ENCODE measurements around the gene ENTPD2. TPM values are rescaled to one million over a fixed set of nuclear protein-coding genes. Genes with fewer than 3 reads are reported as not detected.

The ENTPD2 gene
- total and polyA plus RNA-seq, 2 donors (not counting 1 experiment from before 2014, with no cell fraction given) = not detected

GRCh38 chr9:137026384-137026783 is 27.5 kb downstream of the ENTPD2 start:
- H3K79me2 ChIP-seq (ENCODE audit: control insufficient read depth, insufficient read depth, low read length) = peaks cover 6% of the 10 kb centered on the region
- peak overlapping the region; percentile 14 for H3K4me2 ChIP-seq (replicated peaks; ENCODE audit: low read depth, low read length, poor library complexity, severe bottlenecking)
- ATAC-seq (ENCODE audit: low read depth) (no peak), DNase-seq (no peak)
- no peak overlapping the region for H3K9ac ChIP-seq (ENCODE audit: low read length)
- Mint-ChIP-seq H3K27ac (peak overlapping the region; percentile 56), H3K9me3 (ENCODE audit: insufficient read depth) (no peaks in the 10 kb centered on the region), H3K4me3 (peak overlapping the region; percentile 41), H3K4me1 (peaks cover 42% of the 10 kb centered on the region), H3K27me3 (no peaks in the 10 kb centered on the region)
- WGBS (ENCODE audit: insufficient coverage) = 89% methylated on average over 2 of the region's 2 CpGs
- H3K36me3 ChIP-seq (replicated peaks in 1 of 2; ENCODE audit: control extremely low read depth in 1 of 2, control insufficient read depth in 1 of 2, extremely low read depth in 1 of 2, insufficient read depth in 2 of 2, low read length in 1 of 2) = no peaks in the 10 kb centered on the region
- POLR2A ChIA-PET = interaction anchor here (0.6 to 1.1 kb wide), 2 partner anchors 31 to 32 kb away, joined by 3 to 4 read pairs; no protein-coding TSS in a partner anchor
- H3K4me1 ChIP-seq (ENCODE audit: control insufficient read depth in 2 of 2, insufficient read depth in 2 of 2, low read length in 2 of 2) = peaks cover 34 to 50% of the 10 kb centered on the region in 2 donors
- CTCF ChIA-PET = interaction anchor here (1.0 to 5.9 kb wide), 15 partner anchors 8 to 260 kb away, joined by 3 to 49 read pairs (median 5); partner anchors contain the start of genes CLIC3, NPDC1 and SAPCD2
- intact Hi-C loops (cut with micrococcal nuclease) = no loop called here
- H4K20me1 ChIP-seq (ENCODE audit: control insufficient read depth, insufficient read depth, low read length, poor library complexity, severe bottlenecking) = peaks cover 11% of the 10 kb centered on the region
- no peak for TF ChIP-seq CTCF (IDR thresholded peaks at IDR 0.05)
- TF ChIP-seq EZH2 (IDR thresholded peaks at IDR 0.05; ENCODE audit: borderline replicate concordance, insufficient read depth, low read depth, low read length, poor library complexity, severe bottlenecking) = no peak
- peaks cover 0 to 12% (median 0%) of the 10 kb centered on the region in 3 donors for H3K9me3 ChIP-seq (ENCODE audit: control extremely low read depth in 1 of 3, control insufficient read depth in 2 of 3, insufficient read depth in 1 of 3, low read length in 2 of 3)
- no peak overlapping the region for H2AFZ ChIP-seq (ENCODE audit: insufficient read depth, low read depth, low read length, poor library complexity, severe bottlenecking)
- no peaks in the 10 kb centered on the region for H3K27me3 ChIP-seq (replicated peaks in 1 of 4; ENCODE audit: control extremely low read depth in 1 of 4, control insufficient read depth in 3 of 4, insufficient read depth in 4 of 4, low read length in 3 of 4)
- no peak overlapping the region for H3K27ac ChIP-seq (ENCODE audit: low read length in 2 of 2)
- no peak overlapping the region for H3K4me3 ChIP-seq (ENCODE audit: control extremely low read depth in 1 of 5, extremely low read depth in 1 of 5, insufficient read depth in 1 of 5, low read depth in 2 of 5, low read length in 4 of 5)

GRCh38 chr9:137025517-137025966 is 28.3 kb downstream of the ENTPD2 start:
- no peak overlapping the region for H3K4me2 ChIP-seq (replicated peaks; ENCODE audit: low read depth, low read length, poor library complexity, severe bottlenecking)
- H3K4me3 Mint-ChIP-seq = peak overlapping the region; percentile 41
- peak; percentile 74 for DNase-seq

More at GRCh38 chr9:137025517-137025966, 28.3 kb downstream of the ENTPD2 start:
- WGBS (ENCODE audit: insufficient coverage) = 65% methylated on average over 20 of the region's 21 CpGs
- H3K4me3 ChIP-seq (ENCODE audit: control extremely low read depth in 1 of 5, extremely low read depth in 1 of 5, insufficient read depth in 1 of 5, low read depth in 2 of 5, low read length in 4 of 5) = no peak overlapping the region
- Mint-ChIP-seq H3K4me1 (peaks cover 36% of the 10 kb centered on the region), H3K27me3 (no peaks in the 10 kb centered on the region), H3K27ac (peak overlapping the region; percentile 56), H3K9me3 (ENCODE audit: insufficient read depth) (no peaks in the 10 kb centered on the region)
- no peak for TF ChIP-seq CTCF (IDR thresholded peaks at IDR 0.05)
- TF ChIP-seq EZH2 (IDR thresholded peaks at IDR 0.05; ENCODE audit: borderline replicate concordance, insufficient read depth, low read depth, low read length, poor library complexity, severe bottlenecking) = no peak
- no peak overlapping the region for H2AFZ ChIP-seq (ENCODE audit: insufficient read depth, low read depth, low read length, poor library complexity, severe bottlenecking)
- peak; percentile 15 for ATAC-seq (ENCODE audit: low read depth)
- H3K27me3 ChIP-seq (replicated peaks in 1 of 4; ENCODE audit: control extremely low read depth in 1 of 4, control insufficient read depth in 3 of 4, insufficient read depth in 4 of 4, low read length in 3 of 4) = no peaks in the 10 kb centered on the region
- H3K9me3 ChIP-seq (ENCODE audit: control extremely low read depth in 1 of 3, control insufficient read depth in 2 of 3, insufficient read depth in 1 of 3, low read length in 2 of 3) = peaks cover 0 to 12% (median 0%) of the 10 kb centered on the region in 3 donors
- H3K9ac ChIP-seq (ENCODE audit: low read length) = no peak overlapping the region
- H4K20me1 ChIP-seq (ENCODE audit: control insufficient read depth, insufficient read depth, low read length, poor library complexity, severe bottlenecking) = peaks cover 11% of the 10 kb centered on the region
- ChIA-PET CTCF (interaction anchor here (0.7 to 5.9 kb wide), 13 partner anchors 9 to 238 kb away, joined by 3 to 49 read pairs (median 6); partner anchors contain the start of genes CLIC3, NPDC1 and SAPCD2), POLR2A (interaction anchor here (0.6 kb wide), 1 partner anchor 22 kb away, joined by 5 read pairs; no protein-coding TSS in a partner anchor)
- no peaks in the 10 kb centered on the region for H3K79me2 ChIP-seq (ENCODE audit: control insufficient read depth, insufficient read depth, low read length)
- peaks cover 25 to 42% of the 10 kb centered on the region in 2 donors for H3K4me1 ChIP-seq (ENCODE audit: control insufficient read depth in 2 of 2, insufficient read depth in 2 of 2, low read length in 2 of 2)
- H3K27ac ChIP-seq (ENCODE audit: low read length in 2 of 2) = peak overlapping the region in 1 of 2 donors; percentile 39
- intact Hi-C loops (cut with micrococcal nuclease) = loop anchor here (1.0 kb wide), 1 partner anchor 75 kb away; no protein-coding TSS in a partner anchor
- H3K36me3 ChIP-seq (replicated peaks in 1 of 2; ENCODE audit: control extremely low read depth in 1 of 2, control insufficient read depth in 1 of 2, extremely low read depth in 1 of 2, insufficient read depth in 2 of 2, low read length in 1 of 2) = no peaks in the 10 kb centered on the region
